Ovary (tissue), 9 donors: Measurements from ENCODE around the gene PRDM1. TPM values are rescaled to one million over a fixed set of nuclear protein-coding genes. Genes with fewer than 3 reads are reported as not detected.

ENCODE experiments used
- DNase-seq, 5 donors: peaks; one replicate each; pipeline ENCODE4 v3.0.0-alpha.2; 2019 to 2020
- H3K27ac ChIP-seq, 2 donors: fragments of 200-600 bp; one replicate each; pipeline versions ENCODE4 v1.5.1 to v1.8.0; 2019 to 2022
- H3K27me3 ChIP-seq: fragments of 200-600 bp; one replicate; pipeline ENCODE4 v1.8.0; 2022
- H3K36me3 ChIP-seq: fragments of 200-600 bp; sonication (generic); one replicate; pipeline ENCODE4 v1.5.1; 2019
- H3K4me1 ChIP-seq: one replicate; pipeline ENCODE4 v1.8.1; 2013; ENCODE audit warnings: mild to moderate bottlenecking, moderate library complexity; ENCODE audit not compliant: insufficient read depth
- H3K4me3 ChIP-seq: fragments of 200-600 bp; sonication (generic); one replicate; pipeline ENCODE4 v1.5.1; 2017
- H3K9me3 ChIP-seq, 2 donors: fragments of 200-600 bp in 1 of 2; sonication (generic) in 1 of 2; one replicate each; pipeline versions ENCODE4 v1.5.1 to v1.8.1; 2013 to 2019; ENCODE audit warnings: mild to moderate bottlenecking in 1 of 2, moderate library complexity in 1 of 2
- CTCF ChIP-seq, 3 donors: fragments of 450-650 bp in 2 of 3; fragments of 200-600 bp in 1 of 3; IDR thresholded peaks; one replicate each; pipeline versions ENCODE4 v1.5.1 to v1.8.0; 2016 to 2022; ENCODE audit warnings: antibody characterized with exemption in 3 of 3, mild to moderate bottlenecking in 1 of 3
- EP300 ChIP-seq: sonication (generic); formaldehyde crosslinking; IDR thresholded peaks from one replicate; pipeline ENCODE4 v1.6.1; 2017; ENCODE audit warnings: antibody characterized with exemption
- POLR2A ChIP-seq: fragments of 450-650 bp; IDR thresholded peaks from one replicate; pipeline ENCODE4 v1.6.1; 2017; ENCODE audit warnings: antibody characterized with exemption, mild to moderate bottlenecking, moderate library complexity
- WGBS, 3 donors: extraction: QIAGEN DNeasy Blood & Tissue Kit in 1 of 3; methylation state at CpG; one replicate each; pipeline versions ENCODE4 v1.1.5 to v1.1.7; 2013 to 2017; 5-methylcytosine and 5-hydroxymethylcytosine counted together
- intact Hi-C, 4 donors: fragments of 100-400 bp; cut with DNase I; formaldehyde crosslinking; loops; one replicate each; pipeline versions ENCODE4 v1.11.0 to v1.15.1; 2022 to 2023
- polyA plus RNA-seq, 2 donors: library from polyadenylated mRNA; stranded (reverse); fragments of 200-250 nt in 1 of 2; fragments of 350-450 nt in 1 of 2; fragmentation: Illumina TruSeq in 1 of 2; extraction: RNeasy Lipid Tissue Mini Kit (QIAGEN cat#74804) in 1 of 2; gene quantifications; one replicate each; pipeline ENCODE4 v1.2.3, GENCODE V29; 2013 to 2014
- total RNA-seq, 7 donors: library from RNA; depleted of rRNA in 2 of 7; stranded (reverse); fragments of >200 nt in 2 of 7; fragmentation: NEBNext Ultra II Directional in 3 of 7; extraction: Animal tissue kit (Norgen Biotek cat#: 25700) in 3 of 7; gene quantifications; one replicate each; pipeline versions ENCODE4 v1.1.0 to v1.2.4, GENCODE V29; 2016 to 2023
- donor health status: DM: no; HTN: no; CAD: no; lungs with moderate emphysema.
- donor health status: DM: no; HTN: no; CAD: no.
- donor health status: Bipolar disorder and iron deficiency.
- donor health status: DM: yes; HTN: yes; CAD: no.
- donor health status: DM: no; HTN: no; CAD: no.
- donor health status: DM: yes; HTN: yes; CAD: no.

Gene PRDM1
- total and polyA plus RNA-seq, 9 donors, result 2.7 to 10.6 (median 4.4) TPM

GRCh38 chr6:106092279-106092678, 6.1 kb downstream of the PRDM1 start:
- no peaks in the 10 kb centered on the region for H3K27me3 ChIP-seq
- H3K9me3 ChIP-seq, result no peaks in the 10 kb centered on the region
- H3K36me3 ChIP-seq, result no peaks in the 10 kb centered on the region
- H3K27ac ChIP-seq, result no peak overlapping the region
- no peak overlapping the region for H3K4me3 ChIP-seq
- DNase-seq, result no peak
- intact Hi-C loops, result no loop called here
- H3K4me1 ChIP-seq, result peaks cover 2% of the 10 kb centered on the region
- 92 to 93% (median 92%) methylated on average over 5 of the region's 5 CpGs for WGBS, 3 donors
- TF ChIP-seq CTCF (IDR thresholded peaks at IDR 0.05) (no peak), POLR2A (no peak), EP300 (no peak)

- 64 to 70% (median 68%) methylated on average over 7 of the region's 7 CpGs for WGBS, 3 donors
- Histone ChIP-seq H3K4me3 (no peak overlapping the region), H3K9me3 (no peaks in the 10 kb centered on the region), H3K27ac (no peak overlapping the region), H3K4me1 (peaks cover 4% of the 10 kb centered on the region), H3K36me3 (no peaks in the 10 kb centered on the region), H3K27me3 (no peaks in the 10 kb centered on the region)
- no peak for DNase-seq
- intact Hi-C loops, result no loop called here
- TF ChIP-seq POLR2A, result no peak
- TF ChIP-seq CTCF (IDR thresholded peaks at IDR 0.05), result no peak
- TF ChIP-seq EP300, result no peak
Observed at GRCh38 chr6:106094261-106094963, 8.3 kb downstream of the PRDM1 start.

- no peaks in the 10 kb centered on the region for H3K36me3 ChIP-seq
- 70 to 75% (median 73%) methylated on average over 2 of the region's 2 CpGs for WGBS, 3 donors
- intact Hi-C loops, result no loop called here
Observed at GRCh38 chr6:106094964-106095335, 8.8 kb downstream of the PRDM1 start.

GRCh38 chr6:106097411-106098231, 11.5 kb downstream of the PRDM1 start:
- peak overlapping the region in 1 of 2 donors; percentile 56 for H3K27ac ChIP-seq
- peaks cover 4% of the 10 kb centered on the region for H3K4me1 ChIP-seq
- intact Hi-C loops, result no loop called here
- no peak for DNase-seq
- H3K4me3 ChIP-seq, result peak overlapping the region; percentile 19
- H3K9me3 ChIP-seq, result no peaks in the 10 kb centered on the region
- 1 to 13% (median 2%) methylated on average over 19 of the region's 19 CpGs for WGBS, 3 donors
- no peaks in the 10 kb centered on the region for H3K36me3 ChIP-seq
- H3K27me3 ChIP-seq, result no peaks in the 10 kb centered on the region
- no peak for TF ChIP-seq EP300
- TF ChIP-seq POLR2A, result no peak
- TF ChIP-seq CTCF (IDR thresholded peaks at IDR 0.05), result no peak

More at GRCh38 chr6:106094964-106095335, 8.8 kb downstream of the PRDM1 start:
- TF ChIP-seq POLR2A (no peak), EP300 (no peak), CTCF (IDR thresholded peaks at IDR 0.05) (no peak)
- no peak for DNase-seq
- Histone ChIP-seq H3K27ac (no peak overlapping the region), H3K4me1 (peaks cover 4% of the 10 kb centered on the region), H3K9me3 (no peaks in the 10 kb centered on the region), H3K27me3 (no peaks in the 10 kb centered on the region), H3K4me3 (no peak overlapping the region)
